GM06990 (cell line): ENCODE data around the gene HDAC5.
"Not testable (repeated sequence)": the region's sequence is repeated elsewhere in the genome, so short reads cannot be mapped to it uniquely, and the experiment has no call there.

Experiments used
- DNase-seq: peaks from one replicate; pipeline ENCODE4 v3.0.0-alpha.2; 2011; ENCODE audit not compliant: insufficient read length; ENCODE audit errors: extremely low read depth
- H3K27me3 ChIP-seq: replicated peaks from 2 replicates; pipeline ENCODE4 v1.6.0; 2011; ENCODE audit warnings: low read length; ENCODE audit not compliant: control insufficient read depth, insufficient read depth
- H3K36me3 ChIP-seq: 2 replicates; pipeline ENCODE4 v1.5.1; 2011; ENCODE audit warnings: low read length; ENCODE audit not compliant: control insufficient read depth, insufficient read depth
- H3K4me3 ChIP-seq: replicated peaks from 2 replicates; pipeline ENCODE4 v1.5.1; 2011; ENCODE audit warnings: low read depth, mild to moderate bottlenecking, control low read depth, low read length
- TF ChIP-seq, protein P1 (sequence below): IDR thresholded peaks from 2 replicates; pipeline ENCODE4 v1.5.1; 2011; ENCODE audit warnings: low read length, control low read depth, mild to moderate bottlenecking, inconsistent platforms; ENCODE audit not compliant: insufficient read depth, poor library complexity, severe bottlenecking

The HDAC5 gene

GRCh38 chr17:44164476-44164875, 41.0 kb upstream of the HDAC5 start:
- no peak overlapping the region for H3K4me3 ChIP-seq
- peaks cover 9% of the 10 kb centered on the region for H3K36me3 ChIP-seq
- no peak for DNase-seq
- TF ChIP-seq, protein P1, sequence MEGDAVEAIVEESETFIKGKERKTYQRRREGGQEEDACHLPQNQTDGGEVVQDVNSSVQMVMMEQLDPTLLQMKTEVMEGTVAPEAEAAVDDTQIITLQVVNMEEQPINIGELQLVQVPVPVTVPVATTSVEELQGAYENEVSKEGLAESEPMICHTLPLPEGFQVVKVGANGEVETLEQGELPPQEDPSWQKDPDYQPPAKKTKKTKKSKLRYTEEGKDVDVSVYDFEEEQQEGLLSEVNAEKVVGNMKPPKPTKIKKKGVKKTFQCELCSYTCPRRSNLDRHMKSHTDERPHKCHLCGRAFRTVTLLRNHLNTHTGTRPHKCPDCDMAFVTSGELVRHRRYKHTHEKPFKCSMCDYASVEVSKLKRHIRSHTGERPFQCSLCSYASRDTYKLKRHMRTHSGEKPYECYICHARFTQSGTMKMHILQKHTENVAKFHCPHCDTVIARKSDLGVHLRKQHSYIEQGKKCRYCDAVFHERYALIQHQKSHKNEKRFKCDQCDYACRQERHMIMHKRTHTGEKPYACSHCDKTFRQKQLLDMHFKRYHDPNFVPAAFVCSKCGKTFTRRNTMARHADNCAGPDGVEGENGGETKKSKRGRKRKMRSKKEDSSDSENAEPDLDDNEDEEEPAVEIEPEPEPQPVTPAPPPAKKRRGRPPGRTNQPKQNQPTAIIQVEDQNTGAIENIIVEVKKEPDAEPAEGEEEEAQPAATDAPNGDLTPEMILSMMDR = no peak
- H3K27me3 ChIP-seq = no peaks in the 10 kb centered on the region

DNA sequence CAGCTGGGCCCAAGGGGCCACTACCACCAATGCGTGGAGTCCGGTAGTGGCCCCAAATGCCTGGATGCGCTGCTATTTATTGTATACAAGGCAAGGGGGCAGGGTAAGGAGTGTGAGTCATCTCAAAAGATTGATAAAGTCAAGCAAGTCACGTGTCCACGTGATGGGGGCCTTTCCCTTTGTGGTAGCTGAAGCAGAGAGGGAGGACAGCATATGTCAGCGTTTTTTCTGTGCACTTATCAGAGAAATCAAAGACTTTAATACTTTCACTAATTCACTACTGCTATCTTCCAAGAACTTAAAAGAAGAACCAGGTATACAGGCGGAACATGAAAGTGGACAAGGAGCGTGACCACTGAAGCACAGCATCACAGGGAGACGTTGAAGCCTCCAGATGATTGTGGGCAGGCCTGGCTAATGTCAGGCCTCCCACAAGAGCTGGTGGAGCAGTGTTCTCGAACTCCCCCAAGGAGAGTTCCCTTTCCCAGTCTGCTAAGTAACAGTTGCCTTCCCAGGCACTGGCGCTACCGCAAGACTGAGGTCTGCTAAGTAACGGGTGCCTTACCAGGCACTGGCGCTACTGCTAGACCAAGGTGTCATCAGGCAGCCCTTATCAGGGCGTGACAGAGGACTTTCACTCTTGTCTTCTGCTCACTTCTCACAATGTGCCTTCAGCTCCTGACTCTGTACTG, 36.2 kb upstream of the HDAC5 start:
- no peak for DNase-seq
- Histone ChIP-seq H3K27me3 (no peaks in the 10 kb centered on the region), H3K36me3 (peaks cover 18% of the 10 kb centered on the region), H3K4me3 (no peak overlapping the region)
- TF ChIP-seq, protein P1 = no peak

DNA sequence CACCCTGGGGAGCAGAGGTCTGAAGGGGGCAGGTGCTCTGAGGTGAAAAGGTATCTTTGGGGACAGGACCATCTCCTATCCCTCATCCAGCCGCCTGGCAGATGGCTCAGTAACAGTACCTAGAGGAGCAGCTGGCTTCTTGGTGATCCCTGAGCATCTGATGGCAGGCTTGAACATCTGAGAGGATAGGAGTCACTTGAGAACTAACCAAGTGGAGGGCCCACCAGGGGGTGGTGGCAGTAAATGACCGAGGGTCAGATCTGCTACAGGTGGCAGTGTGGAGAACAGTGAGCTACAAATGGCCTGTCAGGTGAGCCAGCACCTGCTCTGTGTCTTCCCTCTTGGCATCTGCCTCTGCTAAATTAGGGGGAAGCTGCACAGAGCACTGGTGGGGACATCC, 32.0 kb upstream of the HDAC5 start:
- TF ChIP-seq, protein P1 = no peak
- no peak for DNase-seq
- Histone ChIP-seq H3K36me3 (peaks cover 14% of the 10 kb centered on the region), H3K27me3 (no peaks in the 10 kb centered on the region), H3K4me3 (no peak overlapping the region)

DNA sequence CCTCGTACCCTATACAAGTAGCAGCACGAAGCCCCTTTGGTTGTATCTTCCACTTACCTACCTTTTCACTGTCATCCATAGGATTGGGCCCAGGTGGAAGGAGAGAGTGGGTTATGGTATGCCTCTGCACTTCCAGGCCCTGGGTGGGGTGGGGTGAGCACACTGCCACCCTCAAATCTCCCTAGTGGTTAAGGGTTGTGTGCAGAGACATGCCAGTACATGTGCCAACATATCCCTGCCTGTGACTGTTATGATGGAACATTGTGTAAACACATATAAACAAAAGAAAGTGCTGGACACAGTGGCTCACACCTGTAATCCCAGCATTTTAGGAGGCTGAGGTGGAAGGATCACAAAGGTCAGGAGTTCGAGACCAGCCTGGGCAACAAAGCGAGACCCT, 29.4 kb upstream of the HDAC5 start:
- H3K4me3 ChIP-seq = no peak overlapping the region
- DNase-seq = no peak
- H3K36me3 ChIP-seq = peaks cover 23% of the 10 kb centered on the region
- TF ChIP-seq, protein P1 = no peak
- H3K27me3 ChIP-seq = no peaks in the 10 kb centered on the region

DNA sequence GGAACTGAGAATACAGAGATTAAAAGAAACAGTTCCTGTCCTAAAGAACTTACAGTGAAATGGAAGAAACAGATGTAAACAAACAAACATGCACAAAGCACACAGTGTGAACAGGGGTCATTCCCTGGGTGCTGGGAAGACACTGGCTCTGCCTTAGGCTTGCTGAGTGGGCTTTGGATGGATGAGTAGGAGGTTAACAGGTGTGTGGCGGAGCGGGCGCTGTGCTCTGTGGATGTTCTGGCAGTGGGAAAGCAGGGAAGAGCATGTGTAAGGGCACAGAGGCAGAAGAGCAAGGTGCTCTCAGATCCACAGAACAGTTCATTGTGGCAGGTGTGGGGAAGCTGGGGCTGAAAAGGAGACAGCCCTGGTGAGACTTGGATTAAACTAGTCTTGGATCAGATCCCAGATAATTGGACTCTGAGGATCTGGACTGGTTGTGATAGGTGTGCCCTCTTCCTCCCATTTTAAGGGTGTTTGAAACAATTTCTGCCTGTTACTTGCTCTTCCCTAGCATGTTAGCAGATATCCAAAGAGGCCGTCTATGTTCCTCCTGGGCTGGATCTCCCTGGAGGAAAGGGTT, 26.4 kb upstream of the HDAC5 start:
- no peak overlapping the region for H3K4me3 ChIP-seq
- TF ChIP-seq, protein P1 = no peak
- peaks cover 15% of the 10 kb centered on the region for H3K36me3 ChIP-seq
- no peak for DNase-seq
- no peaks in the 10 kb centered on the region for H3K27me3 ChIP-seq

- DNase-seq, H3K4me3 ChIP-seq, H3K27me3 ChIP-seq: not testable (repeated sequence)
- peaks cover 11% of the 10 kb centered on the region for H3K36me3 ChIP-seq
These were observed 25.6 kb upstream of the HDAC5 start for GRCh38 chr17:44149066-44149465.
